ENCODE results near the gene TOX2. TPM values are rescaled to one million over a fixed set of nuclear protein-coding genes. Genes with fewer than 3 reads are reported as not detected.

Gene TOX2
- total RNA-seq, 4 donors from 2014 or later = 3.4 to 7.7 (median 5.2) TPM

DNA sequence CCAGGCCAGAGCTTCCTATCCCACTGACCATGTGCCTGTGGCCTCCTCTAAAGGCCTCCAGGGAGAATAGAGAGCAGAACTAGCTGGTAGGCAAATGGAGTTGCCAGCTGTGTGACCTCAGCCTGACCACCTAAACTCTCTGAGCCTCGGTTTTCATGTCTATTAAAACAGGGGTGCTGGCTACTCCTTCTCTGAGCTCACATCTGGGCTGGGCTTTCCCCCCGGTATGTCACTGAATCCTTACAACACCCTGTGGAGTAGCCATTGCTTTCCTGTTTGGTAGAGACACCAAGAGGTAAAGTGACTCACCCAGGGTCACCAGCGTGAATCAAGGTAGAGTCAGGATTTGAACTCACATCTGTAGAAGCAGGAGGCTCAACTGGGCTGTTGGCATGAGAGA, 140.2 kb downstream of the TOX2 start:
- no peak for DNase-seq
- TF ChIP-seq, protein P1, sequence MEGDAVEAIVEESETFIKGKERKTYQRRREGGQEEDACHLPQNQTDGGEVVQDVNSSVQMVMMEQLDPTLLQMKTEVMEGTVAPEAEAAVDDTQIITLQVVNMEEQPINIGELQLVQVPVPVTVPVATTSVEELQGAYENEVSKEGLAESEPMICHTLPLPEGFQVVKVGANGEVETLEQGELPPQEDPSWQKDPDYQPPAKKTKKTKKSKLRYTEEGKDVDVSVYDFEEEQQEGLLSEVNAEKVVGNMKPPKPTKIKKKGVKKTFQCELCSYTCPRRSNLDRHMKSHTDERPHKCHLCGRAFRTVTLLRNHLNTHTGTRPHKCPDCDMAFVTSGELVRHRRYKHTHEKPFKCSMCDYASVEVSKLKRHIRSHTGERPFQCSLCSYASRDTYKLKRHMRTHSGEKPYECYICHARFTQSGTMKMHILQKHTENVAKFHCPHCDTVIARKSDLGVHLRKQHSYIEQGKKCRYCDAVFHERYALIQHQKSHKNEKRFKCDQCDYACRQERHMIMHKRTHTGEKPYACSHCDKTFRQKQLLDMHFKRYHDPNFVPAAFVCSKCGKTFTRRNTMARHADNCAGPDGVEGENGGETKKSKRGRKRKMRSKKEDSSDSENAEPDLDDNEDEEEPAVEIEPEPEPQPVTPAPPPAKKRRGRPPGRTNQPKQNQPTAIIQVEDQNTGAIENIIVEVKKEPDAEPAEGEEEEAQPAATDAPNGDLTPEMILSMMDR (IDR thresholded peaks at IDR 0.05) = no peak
- Histone ChIP-seq H3K4me1 (no peaks in the 10 kb centered on the region), H3K27me3 (no peaks in the 10 kb centered on the region), H3K4me3 (replicated peaks in 1 of 3) (no peak overlapping the region), H3K36me3 (no peaks in the 10 kb centered on the region), H3K27ac (no peak overlapping the region), H3K9me3 (no peaks in the 10 kb centered on the region)
- intact Hi-C loops (cut with DNase I) = no loop called here
- 93 to 96% methylated on average over 3 of the region's 3 CpGs for WGBS, 2 donors

DNA sequence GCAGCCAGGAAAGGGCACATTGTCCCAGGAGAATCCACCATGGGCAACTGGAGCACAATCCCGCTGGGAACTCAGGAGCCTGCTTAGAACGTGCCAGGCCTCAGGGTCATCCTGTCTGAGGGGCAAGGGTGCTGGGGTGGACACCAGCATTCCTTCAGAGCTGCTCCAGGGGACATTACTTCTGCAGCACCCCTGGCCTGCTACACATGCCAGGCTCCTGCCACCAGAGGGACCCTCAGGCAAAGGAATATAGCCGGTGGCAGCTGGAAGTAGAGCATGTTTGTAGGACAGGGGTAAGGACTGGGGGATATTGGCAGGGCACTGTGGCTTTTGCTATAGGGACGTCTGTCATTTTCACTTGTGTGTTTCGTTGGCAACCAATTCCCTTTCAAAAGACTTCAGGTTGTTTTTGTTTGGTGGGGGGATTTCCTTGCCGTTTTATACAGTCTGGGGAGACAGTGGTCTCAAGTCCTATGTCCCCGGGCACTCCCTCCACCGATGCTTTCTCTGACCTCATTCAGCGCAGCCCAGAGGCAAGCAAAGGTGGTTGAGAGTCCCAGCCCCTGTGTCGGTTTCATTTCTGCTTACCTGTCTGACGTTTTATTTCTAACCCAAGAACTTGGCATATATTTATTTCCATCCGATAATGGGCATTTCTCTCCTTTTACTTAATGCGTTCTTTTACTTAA, 141.5 kb downstream of the TOX2 start:
- Histone ChIP-seq H3K4me1 (no peaks in the 10 kb centered on the region), H3K9me3 (no peaks in the 10 kb centered on the region), H3K27ac (no peak overlapping the region), H3K36me3 (no peaks in the 10 kb centered on the region), H3K4me3 (replicated peaks in 1 of 3) (no peak overlapping the region), H3K27me3 (no peaks in the 10 kb centered on the region)
- intact Hi-C loops (cut with DNase I) = no loop called here
- DNase-seq = no peak
- TF ChIP-seq POLR2A (IDR thresholded peaks at IDR 0.05) = no peak
- TF ChIP-seq, protein P1 (IDR thresholded peaks at IDR 0.05) = no peak
- WGBS, 2 donors = 66 to 71% methylated on average over 13 of the region's 13 CpGs

DNA sequence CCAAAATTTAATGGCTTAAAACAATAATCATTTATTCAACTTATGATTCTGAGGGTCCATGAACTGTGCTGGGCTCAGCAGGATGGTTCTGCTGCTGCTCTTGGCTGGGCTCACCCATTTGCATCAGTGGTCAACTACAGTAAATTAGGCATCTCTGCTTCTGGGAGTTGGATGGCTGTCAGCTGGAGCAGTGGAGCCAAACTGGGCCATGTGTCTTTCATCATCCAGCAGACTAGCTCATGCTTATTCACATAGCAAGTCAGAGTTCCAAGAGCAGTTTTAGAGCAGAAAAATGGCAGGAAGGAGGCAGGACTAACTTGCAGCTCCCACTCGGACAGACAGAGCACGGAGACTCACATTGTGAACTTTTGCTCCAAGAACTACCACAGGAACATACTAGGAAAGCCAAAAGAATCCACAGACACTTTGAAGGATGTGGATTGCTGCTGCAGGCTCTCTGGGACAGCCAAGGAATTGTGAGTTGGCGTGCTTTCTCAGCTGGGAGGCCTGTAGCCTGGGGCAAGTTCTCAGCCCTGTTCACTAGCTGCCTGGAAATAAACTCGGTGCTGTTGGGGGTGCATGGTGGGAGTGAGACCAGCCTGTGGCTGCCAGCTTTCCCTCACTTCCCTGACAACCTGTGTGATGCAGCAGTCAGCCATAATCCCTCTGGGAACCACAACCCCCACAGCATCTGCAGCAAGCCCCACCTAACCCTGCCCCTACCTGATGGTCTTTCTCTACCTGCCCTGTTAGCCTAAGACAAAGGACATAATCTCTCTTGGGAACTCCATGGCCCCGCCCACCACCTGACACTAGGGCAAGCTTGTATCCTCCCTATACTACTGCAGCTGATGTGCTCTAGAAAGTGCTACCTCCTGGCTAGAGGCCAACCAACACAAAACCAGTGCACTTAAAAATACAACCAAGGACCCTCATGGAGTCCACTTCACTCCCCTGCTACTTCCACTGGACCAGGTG, 143.3 kb downstream of the TOX2 start:
- H3K9me3 ChIP-seq = no peaks in the 10 kb centered on the region
- intact Hi-C loops (cut with DNase I) = no loop called here
- no peaks in the 10 kb centered on the region for H3K4me1 ChIP-seq
- no peak overlapping the region for H3K27ac ChIP-seq
- DNase-seq = no peak
- 79 to 89% methylated on average over 5 of the region's 5 CpGs for WGBS, 2 donors
- no peaks in the 10 kb centered on the region for H3K27me3 ChIP-seq
- TF ChIP-seq POLR2A (IDR thresholded peaks at IDR 0.05) = no peak
- TF ChIP-seq, protein P1 (IDR thresholded peaks at IDR 0.05) = no peak
- no peak overlapping the region for H3K4me3 ChIP-seq (replicated peaks in 1 of 3)
- H3K36me3 ChIP-seq = no peaks in the 10 kb centered on the region

DNA sequence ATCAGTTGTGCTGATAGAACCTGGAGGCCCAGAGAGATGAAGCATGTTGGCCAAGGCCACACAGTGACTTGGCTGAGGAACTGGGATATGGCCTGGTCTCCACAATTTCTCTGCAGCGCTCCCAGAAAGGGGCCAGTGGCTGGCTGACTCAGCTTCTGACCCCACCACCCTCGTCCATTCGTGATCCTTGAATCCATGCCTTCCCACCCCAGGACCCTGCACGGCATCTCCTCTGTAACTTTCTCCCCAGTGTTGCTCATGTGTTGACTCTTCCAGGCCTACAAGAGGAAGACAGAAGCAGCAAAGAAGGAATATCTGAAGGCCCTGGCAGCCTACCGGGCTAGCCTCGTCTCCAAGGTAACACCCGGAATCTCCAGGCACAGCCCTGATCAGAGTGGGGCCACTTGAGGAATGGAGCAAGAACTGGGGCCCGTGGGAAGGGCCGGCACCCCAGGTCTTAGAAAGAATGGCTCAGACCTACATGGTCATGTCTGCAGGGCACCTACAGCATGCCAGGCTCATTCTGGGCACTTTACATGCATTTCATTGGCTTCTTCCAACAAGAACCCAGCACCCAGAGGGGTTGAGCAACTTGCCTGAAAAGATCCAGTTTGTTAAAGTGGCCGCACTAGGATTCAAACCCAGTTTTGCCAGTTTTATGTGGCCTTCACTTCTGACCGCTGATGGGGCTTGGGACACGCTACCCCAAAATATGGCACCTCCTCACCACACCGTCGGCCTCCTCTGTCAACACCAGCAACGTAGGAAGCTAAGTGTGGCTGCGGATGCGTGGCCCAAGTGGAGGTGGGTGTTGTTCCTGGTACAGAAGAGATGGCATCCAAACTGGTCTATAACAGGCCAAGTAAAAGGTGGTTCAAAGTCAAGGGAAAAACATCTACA, 150.1 kb downstream of the TOX2 start:
- H3K4me3 ChIP-seq (replicated peaks in 1 of 3) = no peak overlapping the region
- H3K27me3 ChIP-seq = no peaks in the 10 kb centered on the region
- no peak overlapping the region for H3K27ac ChIP-seq
- TF ChIP-seq, protein P1 (IDR thresholded peaks at IDR 0.05) = no peak
- no peak for TF ChIP-seq POLR2A (IDR thresholded peaks at IDR 0.05)
- H3K9me3 ChIP-seq = no peaks in the 10 kb centered on the region
- no peak for DNase-seq
- intact Hi-C loops (cut with DNase I) = no loop called here
- WGBS, 2 donors = 94 to 96% methylated on average over 12 to 17 of the region's 17 CpGs
- H3K4me1 ChIP-seq = no peaks in the 10 kb centered on the region
- no peaks in the 10 kb centered on the region for H3K36me3 ChIP-seq

Data from thyroid gland (tissue), 4 donors.